COLO668 (cell line): ENCODE data around the gene CETP.

Experiments used
- DNase-seq: peaks from one replicate; lab custom pipeline; 2025; ENCODE audit not compliant: unreplicated experiment; lab: John Stamatoyannopoulos, UW

The CETP gene, protein sequence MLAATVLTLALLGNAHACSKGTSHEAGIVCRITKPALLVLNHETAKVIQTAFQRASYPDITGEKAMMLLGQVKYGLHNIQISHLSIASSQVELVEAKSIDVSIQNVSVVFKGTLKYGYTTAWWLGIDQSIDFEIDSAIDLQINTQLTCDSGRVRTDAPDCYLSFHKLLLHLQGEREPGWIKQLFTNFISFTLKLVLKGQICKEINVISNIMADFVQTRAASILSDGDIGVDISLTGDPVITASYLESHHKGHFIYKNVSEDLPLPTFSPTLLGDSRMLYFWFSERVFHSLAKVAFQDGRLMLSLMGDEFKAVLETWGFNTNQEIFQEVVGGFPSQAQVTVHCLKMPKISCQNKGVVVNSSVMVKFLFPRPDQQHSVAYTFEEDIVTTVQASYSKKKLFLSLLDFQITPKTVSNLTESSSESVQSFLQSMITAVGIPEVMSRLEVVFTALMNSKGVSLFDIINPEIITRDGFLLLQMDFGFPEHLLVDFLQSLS

DNA sequence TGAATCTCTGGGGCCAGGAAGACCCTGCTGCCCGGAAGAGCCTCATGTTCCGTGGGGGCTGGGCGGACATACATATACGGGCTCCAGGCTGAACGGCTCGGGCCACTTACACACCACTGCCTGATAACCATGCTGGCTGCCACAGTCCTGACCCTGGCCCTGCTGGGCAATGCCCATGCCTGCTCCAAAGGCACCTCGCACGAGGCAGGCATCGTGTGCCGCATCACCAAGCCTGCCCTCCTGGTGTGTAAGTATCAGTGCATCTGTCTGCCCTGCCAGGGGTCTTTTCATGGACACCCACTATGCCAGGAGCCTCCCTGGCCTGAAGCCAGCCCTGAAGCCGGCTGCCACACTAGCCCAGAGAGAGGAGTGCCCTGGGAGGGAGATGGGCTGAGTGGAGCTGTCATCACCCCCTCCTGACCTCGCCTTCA lies at the start of gene CETP:
CETP (plus strand) TSS at position 100 of the 431 bp plus-strand sequence; CDS start at position 130, 30 bp downstream.
- no peak for DNase-seq

DNA sequence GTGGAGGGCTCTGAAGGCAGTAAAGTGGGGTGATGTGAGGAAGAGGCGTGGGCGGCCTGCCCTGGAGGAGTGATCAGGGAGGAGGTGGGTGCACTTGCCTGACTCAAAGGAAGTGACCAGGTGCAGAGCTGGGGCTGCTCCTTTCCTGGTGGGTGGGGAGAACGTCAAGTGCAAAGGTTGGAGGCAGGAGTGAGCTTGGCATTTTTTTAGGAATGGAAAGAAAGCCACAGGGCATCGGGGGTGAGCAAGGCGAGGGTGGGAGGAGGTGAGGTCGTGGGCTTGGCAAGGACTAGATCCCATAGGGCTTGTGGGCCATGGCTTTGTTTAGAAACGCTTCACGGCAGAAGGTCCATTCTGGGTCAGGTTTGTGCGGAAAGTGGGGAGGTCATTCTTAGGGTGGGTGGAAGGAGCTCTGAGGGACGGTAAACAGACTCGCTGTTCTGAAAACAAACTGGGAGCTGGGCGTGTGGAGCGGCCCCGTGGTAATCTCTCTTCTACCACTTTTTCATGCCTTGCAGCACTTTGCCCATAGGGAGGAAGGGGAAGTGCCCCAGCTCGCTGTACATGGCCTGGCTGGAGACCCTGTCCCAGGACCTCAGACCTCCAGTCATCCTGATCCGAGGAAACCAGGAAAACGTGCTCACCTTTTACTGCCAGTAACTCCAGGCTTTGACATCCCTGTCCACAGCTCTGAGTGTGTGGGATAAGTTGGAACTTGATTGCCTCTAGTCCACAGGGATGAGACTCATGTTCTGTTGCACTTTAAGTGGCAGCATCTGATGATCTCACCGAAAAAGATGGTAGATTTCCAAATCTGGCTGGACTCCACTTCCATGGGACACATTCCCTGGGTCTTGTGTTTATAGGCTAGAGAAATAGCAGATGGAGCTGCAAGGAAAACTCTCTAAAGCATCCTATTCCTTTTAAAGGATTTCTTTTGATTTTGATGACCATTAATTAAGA lies 48.7 kb upstream of the CETP start:
- no peak for DNase-seq

DNA sequence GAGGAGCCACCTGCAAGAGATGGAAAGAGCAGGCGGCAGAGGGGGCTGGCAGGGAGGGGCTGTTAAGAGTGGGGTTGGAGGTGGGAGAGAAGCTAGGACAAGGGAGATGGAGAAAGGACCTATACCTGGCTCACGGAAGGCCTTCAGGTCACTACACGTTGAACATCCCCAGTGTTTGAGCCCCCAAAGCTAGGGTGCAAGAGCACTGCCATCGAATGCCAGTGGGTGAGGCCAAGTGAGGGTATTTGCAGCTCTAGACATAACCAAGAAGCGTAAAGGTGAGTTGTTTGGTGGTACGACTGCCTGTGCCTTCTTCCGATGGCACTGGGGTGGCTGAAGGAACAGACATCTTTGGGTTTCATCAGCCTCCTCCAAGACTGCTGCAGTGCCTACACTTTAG lies 46.9 kb upstream of the CETP start:
- DNase-seq: no peak

DNA sequence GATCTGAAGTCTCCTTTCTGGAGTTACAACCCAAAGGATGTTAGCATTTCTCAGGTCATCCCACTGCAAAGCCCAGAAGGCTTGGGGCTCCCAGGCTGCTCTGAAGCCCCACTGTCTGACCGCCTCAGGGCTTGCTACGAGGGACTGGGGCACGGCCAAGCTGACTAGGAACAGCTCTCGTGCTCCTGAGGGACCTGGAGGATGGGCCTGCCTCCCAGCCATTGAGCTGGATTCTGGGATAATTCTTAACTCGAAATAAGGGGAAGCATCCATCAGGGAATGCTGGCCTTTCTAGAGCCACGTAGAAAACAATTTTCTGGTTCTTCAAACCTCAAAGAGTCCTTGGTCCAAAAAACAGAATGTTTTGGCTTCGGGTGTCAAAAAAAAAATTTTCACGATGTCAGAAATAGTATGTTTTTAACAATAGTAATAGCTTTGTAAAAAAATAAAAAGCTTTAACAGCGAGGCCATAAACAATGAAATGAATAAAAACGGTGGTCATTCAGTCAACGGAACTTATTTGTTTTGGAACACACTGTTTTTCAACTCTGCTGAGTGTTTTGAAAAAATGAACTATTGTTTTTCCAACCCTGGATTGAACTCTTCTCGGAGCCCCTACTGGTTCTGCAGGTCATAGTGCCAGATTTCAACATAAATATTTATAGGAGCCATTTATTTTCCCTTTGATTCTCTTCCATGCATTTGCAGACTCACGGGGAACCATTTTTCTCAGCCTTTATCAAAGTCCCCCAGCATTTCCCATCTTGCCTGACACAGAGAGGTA lies 46.2 kb upstream of the CETP start:
- DNase-seq: no peak

DNA sequence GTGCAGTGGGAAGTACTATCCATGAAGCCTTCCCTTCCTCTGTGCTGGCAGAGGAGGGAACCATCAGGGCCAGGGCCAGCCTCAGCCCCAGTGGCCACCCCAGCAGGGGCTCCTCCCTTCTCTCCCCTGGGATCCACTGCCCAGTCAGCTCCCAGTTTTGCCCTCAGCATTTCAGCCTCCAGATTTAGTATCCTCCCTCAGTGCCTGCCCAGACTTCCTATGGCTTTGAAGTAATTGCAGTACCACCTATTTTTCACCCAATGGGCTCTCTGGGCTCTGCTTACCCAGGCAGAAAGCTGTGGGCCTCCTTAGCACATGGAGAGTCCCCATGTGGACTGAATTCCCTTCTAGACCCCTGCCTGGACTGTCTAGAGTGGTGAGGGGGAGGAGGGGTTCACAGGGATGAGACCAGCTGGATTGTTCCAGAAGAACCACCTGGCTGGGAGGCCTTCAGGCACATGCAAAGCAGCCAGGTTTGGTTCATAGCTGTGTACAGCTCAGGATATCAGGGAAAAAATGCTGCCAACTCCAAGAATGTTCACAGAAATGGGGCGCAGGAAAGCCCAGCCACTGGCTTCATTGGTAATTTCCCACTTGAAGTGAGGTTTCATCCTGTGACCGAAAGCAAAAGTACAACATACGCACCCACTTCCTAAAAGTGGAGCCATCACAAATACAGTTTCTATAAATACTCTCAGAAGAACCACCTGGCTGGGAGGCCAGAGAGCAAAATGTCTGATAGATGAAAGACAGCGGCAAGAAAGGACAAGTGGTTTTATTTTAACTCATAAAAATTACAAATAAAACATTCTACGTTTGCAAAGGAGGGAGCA lies 45.0 kb upstream of the CETP start:
- no peak for DNase-seq

DNA sequence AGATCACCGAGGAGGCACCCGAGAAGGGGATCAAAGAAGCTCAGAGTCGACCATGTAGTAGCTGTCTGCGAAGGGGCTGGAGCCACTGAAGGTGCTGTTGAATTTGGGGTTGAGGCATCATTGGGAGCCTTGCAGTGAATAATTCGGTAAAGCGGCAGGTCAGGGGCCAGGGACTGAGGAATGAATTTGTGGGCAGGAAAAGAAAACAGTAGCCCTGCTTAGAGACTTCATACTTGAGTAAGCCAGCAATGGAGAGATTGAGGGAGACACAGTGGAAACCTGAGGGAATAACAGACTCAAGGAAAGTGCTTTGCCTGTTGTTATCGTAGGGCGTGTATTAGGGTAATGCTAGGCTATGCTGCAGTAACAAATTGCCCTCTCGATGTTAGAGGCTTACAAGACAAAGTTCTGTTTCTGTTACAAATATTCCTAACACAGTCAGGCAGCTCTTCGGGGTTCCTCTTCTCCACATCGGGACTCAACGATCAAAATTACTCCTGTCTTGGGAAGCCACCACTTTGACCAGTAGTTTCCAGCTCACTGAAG lies 43.2 kb upstream of the CETP start:
- no peak for DNase-seq

DNA sequence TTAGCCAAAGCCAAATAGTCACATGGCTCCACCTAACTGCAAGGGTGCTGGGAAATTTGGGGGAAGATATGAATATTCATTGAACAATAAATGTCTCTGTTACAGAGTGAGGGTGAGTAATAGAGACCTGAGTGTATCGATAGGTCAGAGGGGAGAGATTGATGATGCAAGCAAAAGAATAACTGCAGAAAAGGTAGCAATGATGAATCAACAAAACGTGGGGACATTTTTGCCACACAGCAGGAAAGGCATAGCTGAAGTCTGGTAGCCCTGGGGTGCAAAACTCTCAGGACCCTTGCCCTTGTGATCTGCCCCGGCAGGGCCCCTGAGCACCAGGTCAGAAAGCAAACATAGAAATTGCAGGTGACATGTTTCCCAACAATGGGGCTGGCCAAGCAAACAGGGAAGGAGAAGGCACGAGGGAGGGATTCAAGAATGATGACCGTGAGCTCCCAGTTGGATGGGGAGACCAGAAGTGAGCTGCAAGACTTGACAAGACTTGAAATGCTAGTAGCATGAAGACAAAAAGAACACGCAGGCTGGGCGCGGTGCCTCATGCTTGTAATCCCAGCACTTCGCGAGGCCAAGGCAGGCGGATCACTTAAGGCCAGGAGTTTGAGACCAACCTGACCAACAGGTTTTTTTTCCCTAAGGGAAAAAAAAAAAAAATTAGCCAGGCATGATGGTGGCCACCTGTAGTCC lies 42.5 kb upstream of the CETP start:
- DNase-seq: no peak

DNA sequence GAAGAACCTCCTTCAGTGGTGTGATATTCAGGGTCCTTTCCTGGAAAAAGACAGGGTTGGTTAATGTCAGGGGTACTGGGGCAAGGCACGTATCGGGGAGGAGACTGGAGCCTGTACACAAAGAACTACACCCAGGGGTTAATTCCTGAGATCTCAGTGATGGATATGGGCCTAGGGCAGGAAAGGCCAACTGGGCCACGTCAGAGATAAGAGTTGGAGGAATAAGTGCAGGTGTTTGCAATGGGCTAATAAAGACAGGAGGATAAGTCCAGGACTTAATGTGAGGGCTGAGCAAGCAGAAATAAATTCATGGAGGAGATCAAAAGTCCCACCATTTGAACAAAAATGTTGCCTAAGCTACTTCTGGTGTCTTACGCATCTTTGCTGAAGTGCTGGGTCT lies 40.2 kb upstream of the CETP start:
- DNase-seq: no peak

DNA sequence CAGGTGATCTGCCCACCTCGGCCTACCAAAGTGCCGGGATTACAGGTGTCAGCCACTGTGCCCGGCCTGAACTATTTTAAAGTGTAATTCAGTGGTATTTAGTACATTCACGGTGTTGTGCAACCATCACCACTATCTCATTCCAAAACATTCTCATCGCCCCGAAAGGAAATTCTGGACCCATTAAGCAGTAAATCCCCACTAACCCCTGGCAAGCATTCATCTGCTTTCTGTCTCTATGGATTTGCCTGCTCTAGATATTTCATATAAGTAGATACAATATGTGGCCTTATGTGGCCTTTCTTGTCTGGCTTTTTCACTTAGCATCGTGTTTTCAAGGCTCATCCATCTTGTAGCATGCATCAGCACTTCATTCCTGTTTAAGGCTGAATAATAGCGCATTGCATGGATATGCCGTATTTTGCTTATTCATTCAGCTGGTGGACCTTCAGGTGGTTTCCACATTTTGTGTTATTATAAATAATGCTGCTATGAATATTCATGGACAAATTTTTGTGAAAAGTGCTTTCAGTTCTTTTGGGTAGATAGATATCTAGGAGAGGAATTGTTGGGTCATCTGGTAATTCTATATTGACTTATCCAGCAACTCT lies 38.2 kb upstream of the CETP start:
- no peak for DNase-seq

DNA sequence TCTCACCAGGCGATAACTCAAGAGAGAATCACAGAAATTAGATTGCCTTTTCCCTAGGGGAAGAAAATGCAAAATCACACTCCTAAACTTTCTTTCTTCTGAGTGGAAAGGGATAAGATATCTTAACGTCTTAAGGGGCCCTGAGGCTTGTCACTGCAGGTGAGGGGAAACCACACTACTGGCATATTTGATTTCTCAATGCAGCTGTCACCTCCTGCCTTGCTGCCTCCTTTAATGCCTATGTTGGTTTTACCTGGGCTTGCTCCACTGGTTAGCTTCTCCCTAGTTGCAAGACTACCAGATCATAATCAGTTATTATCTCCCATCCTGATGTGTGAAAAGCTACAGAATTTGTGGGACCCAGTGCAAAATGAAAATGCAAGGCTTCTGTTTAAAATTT lies 34.3 kb upstream of the CETP start:
- DNase-seq: no peak

DNA sequence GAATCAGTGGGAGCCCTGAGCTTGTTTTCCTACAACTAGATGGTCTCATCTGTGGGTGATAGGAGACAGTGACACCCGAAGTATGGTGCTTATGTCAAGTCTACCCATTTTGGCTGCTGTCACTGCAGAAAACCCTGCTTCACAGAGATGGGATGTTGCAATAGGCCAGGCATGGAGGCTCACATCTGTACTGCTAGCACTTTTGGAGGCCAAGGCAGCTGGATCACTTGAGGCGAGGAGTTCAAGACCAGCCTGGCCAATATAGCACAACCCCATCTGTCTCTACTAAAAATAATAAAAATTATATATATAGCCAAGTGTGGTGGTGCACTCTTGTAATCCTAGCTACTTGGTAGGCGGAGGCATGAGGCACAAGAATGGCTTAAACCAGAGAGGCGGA lies 32.1 kb upstream of the CETP start:
- no peak for DNase-seq

DNA sequence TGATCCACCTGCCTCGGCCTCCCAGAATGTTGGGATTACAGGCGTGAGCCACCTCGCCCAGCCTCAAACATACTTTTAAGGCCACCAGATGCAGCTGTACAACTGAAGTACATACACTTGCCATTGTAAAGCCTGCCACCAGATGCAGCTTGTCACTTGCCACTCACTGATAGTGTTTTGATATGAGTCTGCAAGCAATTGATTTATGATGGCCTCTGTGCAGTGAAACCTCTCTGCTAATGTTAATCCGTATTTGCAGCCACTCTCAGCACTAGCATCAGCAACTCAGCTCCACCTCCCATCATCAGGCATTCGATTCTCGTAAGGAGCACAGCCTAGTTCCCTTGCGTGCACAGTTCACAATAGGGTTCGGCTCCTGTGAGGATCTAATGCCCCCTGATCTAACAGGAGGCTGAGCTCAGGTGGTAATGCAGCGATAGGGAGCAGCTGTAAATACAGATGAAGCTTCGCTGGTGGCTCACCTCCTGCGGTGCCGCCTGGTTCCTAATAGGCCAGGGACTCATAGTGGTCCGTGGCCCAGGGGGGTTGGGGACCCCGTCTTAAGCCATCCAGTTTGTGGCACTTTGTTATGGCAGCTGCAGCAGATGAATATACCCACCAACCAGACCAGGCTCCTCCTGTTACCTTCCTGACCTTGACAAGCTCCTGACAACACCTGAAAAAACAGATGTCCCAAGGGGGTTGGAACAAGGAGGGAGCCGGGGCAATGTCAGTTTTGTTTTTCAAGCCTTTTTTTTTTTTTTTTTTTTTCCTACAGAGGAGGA lies 31.1 kb upstream of the CETP start:
- peak; percentile 54 for DNase-seq

DNA sequence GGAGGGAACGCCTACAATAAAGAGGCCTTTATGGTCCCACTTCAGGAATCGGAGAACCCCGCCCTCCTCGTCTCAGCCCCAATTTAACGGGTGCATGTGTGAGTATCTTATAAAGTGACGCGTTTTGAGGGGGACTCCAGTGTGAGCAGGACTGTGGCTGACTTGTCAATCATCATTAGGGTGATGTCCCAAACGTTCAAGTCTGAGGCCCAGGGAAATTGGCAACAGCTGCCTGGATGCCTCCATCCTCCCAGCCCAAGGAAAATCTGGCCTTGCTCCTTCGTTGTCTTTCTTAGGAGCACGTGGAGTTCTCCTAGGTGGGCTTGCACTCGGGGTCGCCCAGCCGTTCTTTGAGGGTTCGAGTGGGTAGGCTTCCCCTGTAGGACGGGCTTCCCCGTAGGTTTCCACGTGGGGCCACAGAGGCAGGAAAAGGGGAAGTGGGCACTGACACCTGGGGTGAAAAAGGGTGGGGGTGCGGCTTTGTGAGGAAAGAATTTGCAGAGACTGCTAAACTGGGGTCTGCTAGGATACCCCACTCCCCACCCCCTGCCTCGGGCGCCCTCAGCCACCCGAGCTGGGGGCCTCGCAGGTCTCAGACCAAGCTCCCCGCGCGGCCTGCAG lies 30.4 kb upstream of the CETP start:
- DNase-seq: no peak

DNA sequence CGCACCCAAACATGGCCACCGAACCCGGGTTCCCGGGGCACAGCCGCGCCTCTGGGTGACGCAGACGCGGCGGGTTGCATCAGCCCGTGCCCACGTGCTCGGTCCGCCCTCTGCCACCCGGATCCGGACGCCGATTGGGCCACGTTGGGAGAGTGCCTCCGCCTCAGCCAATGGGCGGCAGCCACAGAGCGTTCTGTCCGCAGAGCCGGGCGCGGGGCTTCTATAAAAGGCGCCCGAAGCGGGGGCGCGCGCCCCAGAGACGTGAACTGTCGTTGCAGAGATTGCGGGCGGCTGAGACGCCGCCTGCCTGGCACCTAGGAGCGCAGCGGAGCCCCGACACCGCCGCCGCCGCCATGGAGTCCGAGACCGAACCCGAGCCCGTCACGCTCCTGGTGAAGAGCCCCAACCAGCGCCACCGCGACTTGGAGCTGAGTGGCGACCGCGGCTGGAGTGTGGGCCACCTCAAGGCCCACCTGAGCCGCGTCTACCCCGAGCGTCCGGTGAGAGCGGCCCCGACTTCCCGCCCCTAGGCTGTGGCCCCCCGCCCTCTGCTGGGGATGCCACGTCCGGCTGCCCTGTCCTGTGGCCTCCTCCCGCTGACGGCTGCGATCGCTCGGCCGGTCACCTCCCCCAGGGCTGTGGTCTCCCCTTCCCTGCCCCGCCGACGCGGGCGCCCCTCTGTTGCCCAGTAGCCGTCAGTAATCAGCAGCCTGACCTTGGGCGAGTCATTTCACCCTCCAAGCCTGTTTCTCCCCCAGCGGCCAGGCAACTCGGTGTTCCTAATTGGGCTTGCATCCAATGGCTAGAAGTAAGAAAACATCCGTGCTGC lies 29.6 kb upstream of the CETP start, which contains the start of gene HERPUD1:
HERPUD1 (plus strand) TSS at position 251 of the 829 bp plus-strand sequence; CDS start at position 354, 103 bp downstream.
- peak; percentile 98 for DNase-seq

DNA sequence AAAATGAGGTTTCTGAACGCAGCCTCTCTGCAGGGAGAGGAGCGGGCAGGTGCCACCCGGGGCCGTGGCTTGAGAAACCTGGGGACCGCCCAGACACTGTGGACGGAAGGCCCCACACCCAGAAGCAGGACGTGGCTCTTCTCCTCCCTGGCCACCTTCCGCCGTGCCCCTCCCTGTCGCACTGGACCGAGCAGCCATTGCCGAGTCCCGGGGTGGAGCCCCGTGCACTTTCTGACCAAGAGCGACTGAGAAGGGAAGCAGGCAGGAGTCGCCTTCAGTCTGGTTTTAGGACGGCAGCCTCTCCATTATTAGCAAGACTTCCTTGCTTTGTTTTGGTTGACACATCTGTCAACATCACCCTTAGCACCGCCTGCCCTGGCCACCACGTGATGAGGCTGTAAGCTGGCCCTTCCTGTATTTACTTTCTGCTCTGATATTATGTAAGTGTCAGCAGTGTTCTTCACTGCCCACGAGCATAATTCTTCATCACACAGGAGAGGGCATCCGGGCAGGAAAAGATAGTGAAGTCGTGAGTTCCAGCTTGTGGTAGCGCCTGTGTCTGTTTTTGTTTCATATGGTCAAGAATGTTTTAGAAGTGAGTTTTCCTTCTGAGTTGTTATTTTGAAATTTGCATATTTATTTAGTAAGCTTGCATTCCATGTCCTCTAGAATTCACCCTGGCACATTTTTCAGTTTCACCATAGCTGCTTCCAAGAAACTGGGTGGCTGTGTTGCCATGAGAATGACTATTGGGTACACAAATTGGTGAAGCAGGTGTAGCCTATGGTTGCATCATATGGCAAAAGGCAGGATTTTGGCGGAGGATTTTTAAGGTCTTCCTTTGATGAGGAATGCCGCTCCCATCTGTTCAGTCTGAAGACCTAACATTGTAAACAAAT lies 28.8 kb upstream of the CETP start:
- peak; percentile 72 for DNase-seq
